MM.1S (cell line): ENCODE results near the gene TTLL1.

Experiments
- EZH2 ChIP-seq: fragments of 300-600 bp; sonication (generic); optimal IDR thresholded peaks from 2 replicates; pipeline ENCODE3; 2017; ENCODE audit warnings: low read depth, mild to moderate bottlenecking, antibody characterized with exemption, low read length, mixed read lengths
- TF ChIP-seq, protein P1 (sequence below): fragments of 300-600 bp; sonication (generic); IDR thresholded peaks from 2 replicates; pipeline ENCODE4 v1.5.1; 2016; ENCODE audit warnings: antibody characterized with exemption, low read length, mixed read lengths

DNA sequence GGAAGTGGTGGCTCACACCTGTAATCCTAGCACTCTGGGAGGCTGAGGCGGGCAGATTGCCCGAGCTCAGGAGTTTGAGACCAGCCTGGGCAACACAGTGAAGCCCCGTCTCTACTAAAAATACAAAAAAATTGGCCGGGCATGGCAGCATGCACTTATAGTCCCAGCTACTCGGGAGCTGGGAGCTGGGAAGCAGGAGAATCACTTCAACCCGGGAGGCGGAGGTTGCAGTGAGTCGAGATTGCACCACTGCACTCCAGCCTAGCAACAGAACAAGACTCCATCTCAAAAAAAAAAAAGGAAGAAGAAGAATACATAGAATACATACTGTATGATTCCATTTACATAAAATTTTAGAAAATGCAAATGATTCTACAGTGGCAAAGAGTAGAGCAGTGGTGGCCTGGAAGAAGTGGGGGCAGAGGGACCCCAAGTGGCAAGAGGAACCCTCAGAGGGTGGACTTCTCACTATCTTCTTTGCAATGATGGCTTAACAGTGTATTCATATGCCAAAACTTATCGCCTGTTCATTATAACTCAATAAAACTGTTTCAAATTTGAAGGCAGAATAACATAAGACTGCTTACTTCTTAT lies 96.2 kb downstream of the TTLL1 start:
- TF ChIP-seq, protein P1, sequence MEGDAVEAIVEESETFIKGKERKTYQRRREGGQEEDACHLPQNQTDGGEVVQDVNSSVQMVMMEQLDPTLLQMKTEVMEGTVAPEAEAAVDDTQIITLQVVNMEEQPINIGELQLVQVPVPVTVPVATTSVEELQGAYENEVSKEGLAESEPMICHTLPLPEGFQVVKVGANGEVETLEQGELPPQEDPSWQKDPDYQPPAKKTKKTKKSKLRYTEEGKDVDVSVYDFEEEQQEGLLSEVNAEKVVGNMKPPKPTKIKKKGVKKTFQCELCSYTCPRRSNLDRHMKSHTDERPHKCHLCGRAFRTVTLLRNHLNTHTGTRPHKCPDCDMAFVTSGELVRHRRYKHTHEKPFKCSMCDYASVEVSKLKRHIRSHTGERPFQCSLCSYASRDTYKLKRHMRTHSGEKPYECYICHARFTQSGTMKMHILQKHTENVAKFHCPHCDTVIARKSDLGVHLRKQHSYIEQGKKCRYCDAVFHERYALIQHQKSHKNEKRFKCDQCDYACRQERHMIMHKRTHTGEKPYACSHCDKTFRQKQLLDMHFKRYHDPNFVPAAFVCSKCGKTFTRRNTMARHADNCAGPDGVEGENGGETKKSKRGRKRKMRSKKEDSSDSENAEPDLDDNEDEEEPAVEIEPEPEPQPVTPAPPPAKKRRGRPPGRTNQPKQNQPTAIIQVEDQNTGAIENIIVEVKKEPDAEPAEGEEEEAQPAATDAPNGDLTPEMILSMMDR = no peak
- no peak for TF ChIP-seq EZH2
